ENCODE results near the gene USP48.

GRCh38 chr1:21705303-21705980 lies 77.5 kb downstream of the USP48 start:
- no peak for TF ChIP-seq ZNF274 (IDR thresholded peaks at IDR 0.05; ENCODE audit: low read depth, low read length)
- TF ChIP-seq YY1 (IDR thresholded peaks at IDR 0.05; ENCODE audit: insufficient read depth, insufficient read length), result no peak
